GM19452 (cell line): ENCODE results near the gene FOXRED1.
A peak's percentile ranks its signal among the peaks of the same experiment; 100 is the strongest.
"Not testable (repeated sequence)": the region's sequence is repeated elsewhere in the genome, so short reads cannot be mapped to it uniquely, and the experiment has no call there.

Experiments used
- ATAC-seq: cut with Tn5 transposase; IDR thresholded peaks from one replicate; pipeline ENCODE4 v1.9.1; 2021; ENCODE audit not compliant: unreplicated experiment

The FOXRED1 gene

GRCh38 chr11:126268708-126269579 lies at the start of gene FOXRED1, which contains the start of gene SRPRA:
TSS of gene FOXRED1 (plus strand) at chr11:126269154. CDS start at chr11:126269207, 53 bp downstream.
TSS of gene SRPRA (minus strand) at chr11:126268895. CDS start at chr11:126268804, 91 bp downstream.
- ATAC-seq, result peak; percentile 99

- ATAC-seq, result no peak
Measured at GRCh38 chr11:126219547-126219946, 49.4 kb upstream of the FOXRED1 start.

GRCh38 chr11:126224647-126225294 lies 44.2 kb upstream of the FOXRED1 start:
- no peak for ATAC-seq

GRCh38 chr11:126225295-126225665 lies 43.7 kb upstream of the FOXRED1 start:
- no peak for ATAC-seq

- ATAC-seq, result no peak
Measured at GRCh38 chr11:126226334-126227084, 42.4 kb upstream of the FOXRED1 start.

- no peak for ATAC-seq
Measured at GRCh38 chr11:126229858-126230540, 39.0 kb upstream of the FOXRED1 start.

GRCh38 chr11:126231725-126232459 lies 37.1 kb upstream of the FOXRED1 start:
- ATAC-seq, result no peak

- no peak for ATAC-seq
Measured at GRCh38 chr11:126232683-126233082, 36.3 kb upstream of the FOXRED1 start.

- ATAC-seq, result no peak
Measured at GRCh38 chr11:126233391-126233790, 35.6 kb upstream of the FOXRED1 start.

GRCh38 chr11:126246636-126247035 lies 22.3 kb upstream of the FOXRED1 start:
- ATAC-seq, result no peak

GRCh38 chr11:126253265-126253664 lies 15.7 kb upstream of the FOXRED1 start:
- no peak for ATAC-seq

- no peak for ATAC-seq
Measured at GRCh38 chr11:126254819-126255218, 14.1 kb upstream of the FOXRED1 start.

GRCh38 chr11:126255507-126255906 lies 13.4 kb upstream of the FOXRED1 start:
- not testable (repeated sequence) for ATAC-seq

- ATAC-seq, result no peak
Measured at GRCh38 chr11:126256216-126256615, 12.7 kb upstream of the FOXRED1 start.

GRCh38 chr11:126257144-126257543 lies 11.8 kb upstream of the FOXRED1 start:
- ATAC-seq, result no peak

- no peak for ATAC-seq
Measured at GRCh38 chr11:126257764-126258163, 11.2 kb upstream of the FOXRED1 start.

- ATAC-seq, result no peak
Measured at GRCh38 chr11:126262216-126262615, 6.7 kb upstream of the FOXRED1 start.

- no peak for ATAC-seq
Measured at GRCh38 chr11:126263489-126263888, 5.5 kb upstream of the FOXRED1 start.

- no peak for ATAC-seq
Measured at GRCh38 chr11:126265811-126266210, 3.1 kb upstream of the FOXRED1 start.

- ATAC-seq, result no peak
Measured at GRCh38 chr11:126267650-126268049, 1.3 kb upstream of the FOXRED1 start.
